ENCODE results near the gene POMGNT2.
"Not testable (repeated sequence)": the region's sequence is repeated elsewhere in the genome, so short reads cannot be mapped to it uniquely, and the experiment has no call there.

- TF ChIP-seq HDAC2 (IDR thresholded peaks at IDR 0.05); TAF1 (IDR thresholded peaks at IDR 0.05; ENCODE audit: borderline replicate concordance, low read depth, low read length); ZNF274 (IDR thresholded peaks at IDR 0.05; ENCODE audit: insufficient read depth, insufficient read length); PKNOX1 (IDR thresholded peaks at IDR 0.05); EP300 (IDR thresholded peaks at IDR 0.05; ENCODE audit: borderline replicate concordance in 1 of 2, control insufficient read depth in 1 of 2, low read depth in 2 of 2, low read length in 2 of 2); CEBPB (IDR thresholded peaks at IDR 0.05; ENCODE audit: borderline replicate concordance in 1 of 2, low read depth in 2 of 2, low read length in 2 of 2); CTCF (IDR thresholded peaks at IDR 0.05 in 2 of 3, conservative IDR thresholded peaks at IDR 0.05 in 1 of 3; ENCODE audit: control insufficient read depth in 2 of 3, extremely low read depth in 1 of 3, insufficient read depth in 1 of 3, low read depth in 3 of 3, low read length in 3 of 3); EZH2 (IDR thresholded peaks at IDR 0.05; ENCODE audit: borderline replicate concordance, control insufficient read depth, low read depth, low read length); SKIL (IDR thresholded peaks at IDR 0.05; ENCODE audit: low read depth, poor library complexity, severe bottlenecking); SMC3 (IDR thresholded peaks at IDR 0.05; ENCODE audit: borderline replicate concordance, low read length): not testable (repeated sequence)
Observed at GRCh38 chr3:43045079-43045478, 60.8 kb downstream of the POMGNT2 start.
